SK-N-SH treated with all-trans-retinoic acid at 6 μM for 48 hours (cell line): ENCODE measurements around the gene SLC6A3.

Experiments used
- ATAC-seq: fragments of 200-7000 bp; cut with Tn5 transposase; 3 replicates; pipeline ENCODE4 v1.9.1; 2020; ENCODE audit warnings: mild to moderate bottlenecking, moderate library complexity
- ARNTL ChIP-seq: fragments of 450-650 bp; formaldehyde crosslinking; IDR thresholded peaks from 2 replicates; pipeline ENCODE4 v1.5.0; 2020; ENCODE audit warnings: low read depth, mild to moderate bottlenecking, moderate library complexity, borderline replicate concordance
- BACH2 ChIP-seq: fragments of 250-450 bp; sonication (Bioruptor Pico); IDR thresholded peaks from 2 replicates; pipeline ENCODE4 v1.9.0; 2021; ENCODE audit warnings: mild to moderate bottlenecking, borderline replicate concordance
- CSDC2 ChIP-seq: fragments of 250-450 bp; sonication (Bioruptor Pico); IDR thresholded peaks from 2 replicates; pipeline ENCODE4 v1.5.0; 2020; ENCODE audit warnings: mild to moderate bottlenecking, moderate library complexity
- ESRRG ChIP-seq: fragments of 250-450 bp; sonication (Bioruptor Pico); IDR thresholded peaks from 2 replicates; pipeline ENCODE4 v1.6.1; 2021; ENCODE audit warnings: mild to moderate bottlenecking
- GLIS3 ChIP-seq: fragments of 250-450 bp; sonication (Bioruptor Pico); IDR thresholded peaks from 2 replicates; pipeline ENCODE4 v1.5.0; 2020; ENCODE audit warnings: mild to moderate bottlenecking, moderate library complexity
- ISL1 ChIP-seq: fragments of 250-450 bp; sonication (Bioruptor Pico); IDR thresholded peaks from 2 replicates; pipeline ENCODE4 v2.1.2; 2022; ENCODE audit warnings: mild to moderate bottlenecking, moderate library complexity
- OSR1 ChIP-seq: fragments of 250-450 bp; sonication (Bioruptor Pico); IDR thresholded peaks from 2 replicates; pipeline ENCODE4 v1.8.0; 2022; ENCODE audit warnings: moderate library complexity, mild to moderate bottlenecking, inconsistent platforms
- RARB ChIP-seq: fragments of 250-450 bp; sonication (Bioruptor Pico); IDR thresholded peaks from 2 replicates; pipeline ENCODE4 v1.8.0; 2021; ENCODE audit warnings: mild to moderate bottlenecking, moderate library complexity
- SNAI2 ChIP-seq: fragments of 250-450 bp; sonication (Bioruptor Pico); IDR thresholded peaks from 2 replicates; pipeline ENCODE4 v1.5.0; 2020; ENCODE audit warnings: mild to moderate bottlenecking, moderate library complexity
- TCF4 ChIP-seq: fragments of 250-450 bp; sonication (Bioruptor Pico); IDR thresholded peaks from 2 replicates; pipeline ENCODE4 v1.8.0; 2021; ENCODE audit warnings: mild to moderate bottlenecking, moderate library complexity, borderline replicate concordance
- TOX ChIP-seq: fragments of 250-450 bp; sonication (Bioruptor Pico); IDR thresholded peaks from 2 replicates; pipeline ENCODE4 v1.8.0; 2021; ENCODE audit warnings: mild to moderate bottlenecking, moderate library complexity, borderline replicate concordance
- ZC3H10 ChIP-seq: fragments of 250-450 bp; sonication (Bioruptor Pico); IDR thresholded peaks from 2 replicates; pipeline ENCODE4 v1.5.1; 2021; ENCODE audit warnings: mild to moderate bottlenecking, moderate library complexity
- ZFP3 ChIP-seq: fragments of 250-450 bp; sonication (Bioruptor Pico); IDR thresholded peaks from 2 replicates; pipeline ENCODE4 v1.5.0; 2020; ENCODE audit warnings: mild to moderate bottlenecking, moderate library complexity
- ZNF565 ChIP-seq: fragments of 450-650 bp; formaldehyde crosslinking; conservative IDR thresholded peaks from 2 replicates; pipeline ENCODE4 v1.5.0; 2020; ENCODE audit warnings: low read depth, mild to moderate bottlenecking, moderate library complexity
- ZNF70 ChIP-seq: fragments of 450-650 bp; formaldehyde crosslinking; IDR thresholded peaks from 2 replicates; pipeline ENCODE4 v1.5.0; 2020; ENCODE audit warnings: mild to moderate bottlenecking, moderate library complexity
- ZNF8 ChIP-seq: fragments of 450-650 bp; formaldehyde crosslinking; IDR thresholded peaks from 2 replicates; pipeline ENCODE4 v1.5.0; 2020; ENCODE audit warnings: mild to moderate bottlenecking, moderate library complexity
- TF ChIP-seq, protein P1 (sequence below): fragments of 250-450 bp; sonication (Bioruptor Pico); IDR thresholded peaks from 2 replicates; pipeline ENCODE4 v1.5.1; 2021; ENCODE audit warnings: mild to moderate bottlenecking, moderate library complexity
- TF ChIP-seq, protein P2 (sequence below): fragments of 250-450 bp; sonication (Bioruptor Pico); IDR thresholded peaks from 2 replicates; pipeline ENCODE4 v1.8.0; 2020; ENCODE audit warnings: mild to moderate bottlenecking, moderate library complexity, borderline replicate concordance
- TF ChIP-seq, protein P3 (sequence below): fragments of 250-450 bp; sonication (Bioruptor Pico); IDR thresholded peaks from 2 replicates; pipeline ENCODE4 v1.5.1; 2020; ENCODE audit warnings: low read depth, mild to moderate bottlenecking, moderate library complexity
- TF ChIP-seq, protein P4 (sequence below): fragments of 250-450 bp; sonication (Bioruptor Pico); IDR thresholded peaks from 2 replicates; pipeline ENCODE4 v1.5.0; 2020; ENCODE audit warnings: mild to moderate bottlenecking, moderate library complexity

Gene SLC6A3

DNA sequence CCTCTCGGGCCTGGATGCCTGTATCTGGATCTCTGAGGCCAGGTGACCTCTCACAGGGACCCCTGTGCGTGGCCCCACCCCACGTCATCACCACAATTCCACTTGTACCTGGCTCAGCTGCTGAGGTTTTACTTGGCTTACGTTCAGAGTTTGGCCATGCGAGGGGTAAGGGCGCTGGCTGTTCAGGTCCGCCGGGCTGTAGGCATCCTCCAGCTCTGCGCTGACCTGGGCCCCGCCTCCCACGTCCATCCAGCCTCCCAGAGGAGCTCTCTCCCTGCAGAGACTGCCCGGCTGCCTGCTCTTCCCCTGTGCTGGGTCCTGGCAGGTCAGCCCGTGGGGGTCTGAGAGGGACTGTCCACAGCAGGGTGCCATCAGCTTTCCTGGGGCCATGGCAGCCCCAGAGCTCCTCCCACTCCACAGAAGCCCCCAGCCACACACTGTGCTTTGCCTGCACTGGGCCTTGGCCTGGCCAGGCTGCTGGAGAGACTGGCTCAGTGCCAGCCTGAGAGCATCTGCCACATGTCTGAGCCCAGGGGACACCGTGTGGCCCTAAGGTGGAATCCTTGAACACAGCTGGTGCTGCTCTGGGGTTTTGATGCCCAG, 43.6 kb downstream of the SLC6A3 start (continued):
- TF ChIP-seq BACH2 (CRISPR knock-in tag), result no peak

DNA sequence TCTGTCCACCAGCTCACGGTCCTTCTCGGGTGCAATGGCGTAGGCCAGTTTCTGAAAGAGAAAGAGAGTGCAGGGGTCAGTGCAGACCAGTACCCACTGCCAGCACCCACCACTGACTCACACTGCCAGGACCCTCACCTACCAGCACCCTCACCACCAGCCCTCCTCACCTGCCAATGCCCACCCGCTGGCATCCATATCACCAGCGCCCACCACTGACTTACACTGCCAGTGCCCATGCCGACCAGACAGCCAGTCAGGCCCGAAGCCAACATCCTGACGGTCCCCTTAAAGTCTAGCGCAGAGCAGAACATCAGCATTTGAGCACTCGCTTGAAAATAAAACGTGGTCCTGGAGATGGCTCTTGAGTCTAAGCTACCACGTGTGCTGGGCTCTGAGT, 44.3 kb downstream of the SLC6A3 start:
- TF ChIP-seq CSDC2 (CRISPR knock-in tag) (no peak), ZNF70 (CRISPR knock-in tag) (no peak)
- TF ChIP-seq, protein P1, sequence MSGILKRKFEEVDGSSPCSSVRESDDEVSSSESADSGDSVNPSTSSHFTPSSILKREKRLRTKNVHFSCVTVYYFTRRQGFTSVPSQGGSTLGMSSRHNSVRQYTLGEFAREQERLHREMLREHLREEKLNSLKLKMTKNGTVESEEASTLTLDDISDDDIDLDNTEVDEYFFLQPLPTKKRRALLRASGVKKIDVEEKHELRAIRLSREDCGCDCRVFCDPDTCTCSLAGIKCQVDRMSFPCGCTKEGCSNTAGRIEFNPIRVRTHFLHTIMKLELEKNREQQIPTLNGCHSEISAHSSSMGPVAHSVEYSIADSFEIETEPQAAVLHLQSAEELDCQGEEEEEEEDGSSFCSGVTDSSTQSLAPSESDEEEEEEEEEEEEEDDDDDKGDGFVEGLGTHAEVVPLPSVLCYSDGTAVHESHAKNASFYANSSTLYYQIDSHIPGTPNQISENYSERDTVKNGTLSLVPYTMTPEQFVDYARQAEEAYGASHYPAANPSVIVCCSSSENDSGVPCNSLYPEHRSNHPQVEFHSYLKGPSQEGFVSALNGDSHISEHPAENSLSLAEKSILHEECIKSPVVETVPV, result no peak
- TF ChIP-seq, all 23 proteins: peak for 0
- no peak for ATAC-seq

DNA sequence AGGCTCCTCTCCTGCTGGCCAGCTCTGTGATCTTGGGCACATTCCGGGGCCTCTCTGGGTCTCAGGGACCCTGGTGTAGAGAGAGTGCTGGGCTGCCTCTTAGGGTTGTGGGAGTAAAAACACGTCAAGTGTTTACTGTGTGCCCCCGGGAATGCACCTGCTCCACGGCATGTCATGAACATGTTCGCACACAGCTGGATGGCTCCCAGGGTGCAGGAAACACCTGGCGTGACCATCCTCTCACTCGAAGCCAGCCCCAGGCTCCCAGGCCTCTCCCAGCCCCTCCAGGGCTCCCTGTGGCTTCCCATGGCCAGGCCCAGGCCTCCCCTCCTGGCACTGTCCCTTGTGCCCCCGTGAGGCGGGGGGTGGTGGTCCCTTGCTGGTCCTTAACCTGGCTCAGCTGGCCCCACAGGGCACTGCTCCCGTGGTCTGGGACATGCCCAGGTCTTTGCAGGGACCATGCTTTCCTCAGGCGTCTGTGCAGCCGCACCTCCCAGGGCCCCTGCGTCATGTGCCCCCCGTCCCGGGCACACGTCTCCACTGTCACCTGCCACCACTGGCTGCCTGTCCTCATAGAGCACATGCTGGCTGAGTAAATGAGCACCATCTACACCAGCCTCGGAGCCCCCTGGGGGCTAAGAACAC, 44.9 kb downstream of the SLC6A3 start:
- no peak for ATAC-seq
- no peak for TF ChIP-seq ZFP3
- no peak for TF ChIP-seq RARB (CRISPR knock-in tag)
- TF ChIP-seq ZNF565 (CRISPR knock-in tag), result no peak
- TF ChIP-seq, protein P2, sequence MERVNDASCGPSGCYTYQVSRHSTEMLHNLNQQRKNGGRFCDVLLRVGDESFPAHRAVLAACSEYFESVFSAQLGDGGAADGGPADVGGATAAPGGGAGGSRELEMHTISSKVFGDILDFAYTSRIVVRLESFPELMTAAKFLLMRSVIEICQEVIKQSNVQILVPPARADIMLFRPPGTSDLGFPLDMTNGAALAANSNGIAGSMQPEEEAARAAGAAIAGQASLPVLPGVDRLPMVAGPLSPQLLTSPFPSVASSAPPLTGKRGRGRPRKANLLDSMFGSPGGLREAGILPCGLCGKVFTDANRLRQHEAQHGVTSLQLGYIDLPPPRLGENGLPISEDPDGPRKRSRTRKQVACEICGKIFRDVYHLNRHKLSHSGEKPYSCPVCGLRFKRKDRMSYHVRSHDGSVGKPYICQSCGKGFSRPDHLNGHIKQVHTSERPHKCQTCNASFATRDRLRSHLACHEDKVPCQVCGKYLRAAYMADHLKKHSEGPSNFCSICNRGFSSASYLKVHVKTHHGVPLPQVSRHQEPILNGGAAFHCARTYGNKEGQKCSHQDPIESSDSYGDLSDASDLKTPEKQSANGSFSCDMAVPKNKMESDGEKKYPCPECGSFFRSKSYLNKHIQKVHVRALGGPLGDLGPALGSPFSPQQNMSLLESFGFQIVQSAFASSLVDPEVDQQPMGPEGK (CRISPR knock-in tag), result no peak
- no peak for TF ChIP-seq ARNTL (CRISPR knock-in tag)
- TF ChIP-seq BACH2 (CRISPR knock-in tag), result no peak
- TF ChIP-seq TCF4 (CRISPR knock-in tag), result no peak
- TF ChIP-seq ZNF70 (CRISPR knock-in tag), result no peak
- no peak for TF ChIP-seq GLIS3
- TF ChIP-seq OSR1, result no peak
- TF ChIP-seq ESRRG, result no peak
- TF ChIP-seq ISL1 (CRISPR knock-in tag), result no peak
- TF ChIP-seq TOX (CRISPR knock-in tag), result no peak
- no peak for TF ChIP-seq ZNF8
- TF ChIP-seq ZC3H10 (CRISPR knock-in tag), result no peak
- no peak for TF ChIP-seq SNAI2
- TF ChIP-seq, protein P3, sequence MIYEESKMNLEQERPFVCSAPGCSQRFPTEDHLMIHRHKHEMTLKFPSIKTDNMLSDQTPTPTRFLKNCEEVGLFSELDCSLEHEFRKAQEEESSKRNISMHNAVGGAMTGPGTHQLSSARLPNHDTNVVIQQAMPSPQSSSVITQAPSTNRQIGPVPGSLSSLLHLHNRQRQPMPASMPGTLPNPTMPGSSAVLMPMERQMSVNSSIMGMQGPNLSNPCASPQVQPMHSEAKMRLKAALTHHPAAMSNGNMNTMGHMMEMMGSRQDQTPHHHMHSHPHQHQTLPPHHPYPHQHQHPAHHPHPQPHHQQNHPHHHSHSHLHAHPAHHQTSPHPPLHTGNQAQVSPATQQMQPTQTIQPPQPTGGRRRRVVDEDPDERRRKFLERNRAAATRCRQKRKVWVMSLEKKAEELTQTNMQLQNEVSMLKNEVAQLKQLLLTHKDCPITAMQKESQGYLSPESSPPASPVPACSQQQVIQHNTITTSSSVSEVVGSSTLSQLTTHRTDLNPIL (CRISPR knock-in tag), result no peak
- no peak for TF ChIP-seq CSDC2 (CRISPR knock-in tag)
- TF ChIP-seq, protein P4, sequence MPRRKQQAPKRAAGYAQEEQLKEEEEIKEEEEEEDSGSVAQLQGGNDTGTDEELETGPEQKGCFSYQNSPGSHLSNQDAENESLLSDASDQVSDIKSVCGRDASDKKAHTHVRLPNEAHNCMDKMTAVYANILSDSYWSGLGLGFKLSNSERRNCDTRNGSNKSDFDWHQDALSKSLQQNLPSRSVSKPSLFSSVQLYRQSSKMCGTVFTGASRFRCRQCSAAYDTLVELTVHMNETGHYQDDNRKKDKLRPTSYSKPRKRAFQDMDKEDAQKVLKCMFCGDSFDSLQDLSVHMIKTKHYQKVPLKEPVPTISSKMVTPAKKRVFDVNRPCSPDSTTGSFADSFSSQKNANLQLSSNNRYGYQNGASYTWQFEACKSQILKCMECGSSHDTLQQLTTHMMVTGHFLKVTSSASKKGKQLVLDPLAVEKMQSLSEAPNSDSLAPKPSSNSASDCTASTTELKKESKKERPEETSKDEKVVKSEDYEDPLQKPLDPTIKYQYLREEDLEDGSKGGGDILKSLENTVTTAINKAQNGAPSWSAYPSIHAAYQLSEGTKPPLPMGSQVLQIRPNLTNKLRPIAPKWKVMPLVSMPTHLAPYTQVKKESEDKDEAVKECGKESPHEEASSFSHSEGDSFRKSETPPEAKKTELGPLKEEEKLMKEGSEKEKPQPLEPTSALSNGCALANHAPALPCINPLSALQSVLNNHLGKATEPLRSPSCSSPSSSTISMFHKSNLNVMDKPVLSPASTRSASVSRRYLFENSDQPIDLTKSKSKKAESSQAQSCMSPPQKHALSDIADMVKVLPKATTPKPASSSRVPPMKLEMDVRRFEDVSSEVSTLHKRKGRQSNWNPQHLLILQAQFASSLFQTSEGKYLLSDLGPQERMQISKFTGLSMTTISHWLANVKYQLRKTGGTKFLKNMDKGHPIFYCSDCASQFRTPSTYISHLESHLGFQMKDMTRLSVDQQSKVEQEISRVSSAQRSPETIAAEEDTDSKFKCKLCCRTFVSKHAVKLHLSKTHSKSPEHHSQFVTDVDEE, result no peak
- TF ChIP-seq, all 23 proteins: peak for 0

DNA sequence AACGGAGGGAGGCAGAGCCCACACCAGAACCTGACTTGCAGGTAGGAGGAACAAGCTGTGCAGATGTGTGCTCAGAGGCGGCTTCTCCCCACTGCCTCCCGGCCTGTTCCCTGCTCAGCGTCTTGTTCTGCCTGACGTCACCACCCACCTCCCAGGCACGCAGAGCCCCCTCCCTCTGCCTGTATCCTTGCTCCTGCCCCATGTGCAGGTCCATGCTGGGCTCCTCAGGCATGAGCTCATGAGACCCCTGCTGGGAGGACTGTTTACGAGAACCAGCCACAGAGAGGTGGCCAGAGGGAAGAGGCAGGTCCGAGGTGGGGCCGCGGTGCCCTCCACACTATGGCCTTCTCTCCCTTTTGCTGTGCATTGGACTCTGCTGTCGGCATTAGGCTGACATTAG, 45.5 kb downstream of the SLC6A3 start:
- ATAC-seq, result no peak
- TF ChIP-seq ZC3H10 (CRISPR knock-in tag) (no peak), CSDC2 (CRISPR knock-in tag) (no peak), SNAI2 (no peak)
- TF ChIP-seq, protein P1, result no peak
